Forelimb muscle (tissue), 1 donor: ENCODE results near the gene PIK3CA. TPM values are rescaled to one million over a fixed set of nuclear protein-coding genes. Genes with fewer than 3 reads are reported as not detected.

Experiments
- DNase-seq: peaks from one replicate; pipeline ENCODE4 v3.0.0-alpha.2; 2013; ENCODE audit warnings: low read depth
- polyA plus RNA-seq: library from polyadenylated mRNA; unstranded; fragments of 120-200 nt; gene quantifications from one replicate; pipeline ENCODE4 v1.2.1, GENCODE V29; 2013; ENCODE audit not compliant: insufficient read length

Gene PIK3CA
- polyA plus RNA-seq, 1 donor: 22.8 TPM

DNA sequence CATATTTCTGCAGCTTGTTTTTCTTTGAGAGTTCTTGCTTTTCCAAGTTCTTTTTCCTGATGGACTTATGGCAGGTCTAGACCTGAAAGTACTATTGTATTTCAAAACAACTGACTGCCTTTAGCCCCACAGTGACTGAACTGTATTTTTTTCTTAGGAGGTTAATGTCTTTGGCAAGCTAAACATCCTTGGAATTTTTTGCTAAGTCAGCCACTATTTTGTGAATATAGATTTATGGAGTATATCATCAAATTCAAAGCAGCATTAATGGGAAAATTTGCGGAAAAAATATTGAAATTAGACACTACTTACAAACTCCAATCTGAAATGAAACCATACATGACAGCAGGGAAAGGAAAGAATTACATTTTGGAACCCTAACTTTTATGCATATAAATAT, 8.6 kb downstream of the PIK3CA start:
- no peak for DNase-seq

DNA sequence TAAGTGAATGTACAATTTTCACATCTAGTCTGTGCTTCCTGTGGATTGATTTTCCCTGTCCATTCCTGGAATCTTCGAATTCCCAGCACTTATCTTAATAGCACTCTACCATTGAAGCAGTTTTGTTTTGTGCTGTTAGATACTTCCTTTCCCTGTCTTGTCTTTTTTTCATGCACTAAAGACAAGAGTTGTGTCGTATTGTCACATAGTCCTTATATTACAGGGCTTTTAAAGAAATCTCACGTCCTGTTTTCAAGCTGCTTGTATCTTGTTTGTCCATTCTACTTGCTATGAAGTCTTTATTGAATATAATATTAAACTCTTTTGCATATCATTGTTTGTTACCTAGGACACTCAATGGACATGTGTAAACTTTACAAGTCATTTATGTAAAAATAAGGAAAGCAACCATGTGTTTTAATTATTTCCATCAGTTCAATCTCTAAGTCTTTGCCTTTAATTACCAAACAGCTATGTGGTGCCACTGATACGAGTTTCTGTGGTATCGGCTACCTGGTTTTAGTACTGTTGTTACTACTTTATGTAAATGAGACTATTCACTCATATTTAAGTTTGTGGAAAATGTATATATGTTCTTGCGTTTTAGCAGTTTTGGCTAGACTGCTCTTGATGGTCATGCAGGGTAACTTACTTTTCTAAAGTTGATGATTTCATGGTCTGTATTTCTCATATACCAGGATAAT, 10.3 kb downstream of the PIK3CA start:
- DNase-seq: no peak

DNA sequence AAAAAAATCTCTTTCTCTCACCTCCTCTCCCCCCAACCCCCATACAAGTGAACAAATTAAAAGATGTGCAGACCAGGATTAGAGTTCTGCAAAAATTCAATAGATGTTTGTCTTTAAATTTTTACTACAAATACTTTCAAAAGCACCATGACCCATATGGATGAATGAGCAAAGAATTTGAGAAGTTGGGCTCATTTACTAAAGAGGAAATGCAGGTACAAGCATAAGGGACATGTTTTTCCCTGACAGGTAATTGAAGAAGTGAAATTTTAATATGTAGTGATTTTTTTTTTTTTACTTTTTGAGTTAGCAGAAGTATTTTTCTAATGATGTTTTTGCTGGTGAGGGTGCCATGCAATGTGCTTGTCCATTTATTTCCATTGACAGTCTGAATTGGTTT, 15.3 kb downstream of the PIK3CA start:
- DNase-seq: no peak

DNA sequence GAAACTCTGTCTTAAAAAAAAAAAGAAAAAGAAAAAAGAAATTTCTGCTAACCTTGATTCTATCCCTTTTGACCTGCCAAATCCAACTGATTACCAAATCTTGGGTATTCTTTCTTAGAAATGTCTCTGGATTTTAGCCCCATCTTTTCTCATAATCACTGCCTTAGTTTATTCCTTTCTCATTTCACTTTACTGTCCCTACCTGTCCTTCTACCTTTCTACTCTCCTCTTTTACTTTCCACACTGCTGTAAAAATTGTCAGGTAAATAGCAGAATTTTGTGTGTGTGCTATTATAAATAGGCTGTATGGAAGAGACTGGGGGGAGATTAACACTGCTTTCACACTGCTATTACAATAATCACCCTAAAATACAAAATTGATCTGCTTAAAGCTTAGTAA, 16.7 kb downstream of the PIK3CA start:
- DNase-seq: no peak

DNA sequence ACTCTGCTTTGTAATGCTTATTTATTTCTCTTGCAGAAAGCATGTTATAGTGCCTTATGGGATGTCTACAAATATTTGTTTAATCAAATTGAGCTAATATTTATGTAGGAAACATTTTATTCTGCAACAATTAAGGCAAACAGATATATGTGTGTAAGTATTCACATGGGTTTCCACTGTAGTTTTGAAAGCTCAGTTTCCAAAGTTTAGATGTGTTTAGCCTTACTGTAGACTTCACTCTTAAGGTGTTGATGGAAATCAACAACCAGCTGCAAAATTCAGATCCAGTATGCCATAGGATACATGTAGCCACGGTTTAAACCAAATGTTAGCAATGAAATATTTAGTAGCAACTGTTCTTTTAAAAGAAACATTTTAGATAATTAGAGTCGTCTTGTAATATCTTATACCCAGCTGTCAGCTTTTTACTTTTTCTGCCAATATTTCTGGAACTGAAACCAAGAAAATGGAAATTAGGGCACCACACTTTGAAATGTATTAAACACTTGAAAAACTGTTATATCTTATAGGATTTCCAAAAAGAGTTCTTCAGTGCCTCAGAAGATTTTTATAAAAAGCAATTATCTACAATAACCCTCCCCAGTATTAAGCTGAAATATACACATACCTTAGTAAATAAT, 18.5 kb downstream of the PIK3CA start:
- no peak for DNase-seq

DNA sequence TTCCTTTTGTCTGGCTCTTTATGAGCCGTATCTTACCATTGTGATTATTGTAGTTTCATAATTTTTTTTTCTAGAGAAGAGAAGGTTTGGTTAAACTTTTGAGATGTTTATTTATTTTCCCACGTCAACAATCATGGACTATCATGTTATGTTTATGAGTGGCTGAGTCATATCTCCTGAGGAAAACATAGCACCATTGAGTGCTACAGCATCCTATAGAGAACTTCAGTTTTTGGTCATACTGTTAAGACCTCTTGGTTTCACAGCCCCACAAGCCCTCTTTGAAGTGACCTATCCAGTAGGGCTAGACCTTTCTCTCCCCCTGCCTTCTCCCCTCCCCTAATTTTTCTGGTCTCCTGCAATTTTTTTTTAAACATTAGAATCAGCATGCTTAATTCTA, 20.8 kb downstream of the PIK3CA start:
- DNase-seq: no peak

DNA sequence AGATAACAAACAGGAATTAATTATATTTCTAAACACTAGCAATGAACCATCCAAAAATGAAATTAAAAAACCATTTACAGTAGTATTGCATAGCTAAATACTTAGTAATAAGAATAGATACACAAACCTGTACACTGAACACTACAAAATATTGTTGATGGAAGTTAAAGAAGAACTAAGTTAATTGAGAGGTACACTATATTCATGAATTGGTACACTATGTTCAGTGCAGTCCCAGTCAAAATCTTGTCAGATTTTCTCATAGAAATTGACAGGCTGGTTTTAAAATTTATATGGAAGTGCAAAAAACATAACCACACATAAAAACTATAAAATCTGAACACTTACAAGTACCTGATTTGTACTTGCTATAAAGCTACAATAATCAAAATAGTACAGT, 24.4 kb downstream of the PIK3CA start:
- no peak for DNase-seq

DNA sequence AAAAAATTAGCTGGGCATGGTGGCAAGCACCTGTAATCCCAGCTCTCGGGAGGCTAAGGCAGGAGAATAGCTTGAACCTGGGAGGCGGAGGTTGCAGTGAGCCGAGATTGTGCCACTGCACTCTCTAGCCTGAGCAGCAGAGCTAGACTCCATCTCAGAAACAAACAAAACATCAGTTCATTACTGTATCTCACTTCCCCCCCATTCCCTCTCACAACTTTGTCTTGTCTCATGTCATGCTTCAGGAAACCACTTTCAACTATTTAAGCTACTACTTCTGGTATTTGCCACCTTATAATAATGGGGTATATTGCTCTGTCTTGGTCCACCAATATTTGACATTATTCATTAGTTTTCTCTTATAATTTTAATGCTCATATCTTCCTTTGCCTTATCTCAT, 26.2 kb downstream of the PIK3CA start:
- no peak for DNase-seq

DNA sequence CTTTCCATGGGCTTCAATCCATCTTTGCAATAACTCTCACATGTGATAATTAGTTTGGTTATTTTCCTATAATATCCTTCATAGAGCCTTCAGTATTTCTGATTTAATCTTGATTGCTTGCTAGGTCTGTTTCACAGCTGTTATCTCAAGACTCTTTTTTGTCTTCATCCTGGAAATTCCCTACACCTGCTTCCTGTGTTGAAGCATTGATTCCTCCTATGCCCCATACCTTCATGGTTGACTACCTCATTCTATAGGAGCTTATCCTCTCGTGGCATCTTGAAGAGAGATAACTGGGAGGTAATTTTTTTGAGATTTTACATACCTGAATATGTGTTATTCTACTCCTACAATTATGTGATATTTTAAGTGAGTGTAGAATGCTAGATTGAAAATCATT, 26.7 kb downstream of the PIK3CA start:
- no peak for DNase-seq

DNA sequence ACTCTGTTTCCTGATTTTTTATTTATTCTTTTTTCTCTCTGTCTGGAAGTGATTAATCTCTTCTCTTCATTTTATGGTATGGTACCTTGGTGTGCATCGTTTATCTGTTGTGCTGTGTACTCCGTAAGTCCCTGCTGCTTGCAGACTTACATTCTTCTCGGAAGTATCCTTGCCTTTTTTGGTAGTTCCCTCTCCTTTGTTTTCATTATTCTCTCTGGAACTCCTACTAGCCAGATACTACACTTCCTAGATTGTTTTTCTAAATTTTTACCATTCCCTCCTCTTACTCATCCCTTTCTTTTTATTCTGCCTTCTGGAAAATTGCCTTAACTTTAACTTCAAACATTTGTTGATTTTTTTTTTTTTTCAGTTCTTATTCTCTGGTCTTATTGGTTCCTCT, 27.2 kb downstream of the PIK3CA start:
- DNase-seq: no peak

DNA sequence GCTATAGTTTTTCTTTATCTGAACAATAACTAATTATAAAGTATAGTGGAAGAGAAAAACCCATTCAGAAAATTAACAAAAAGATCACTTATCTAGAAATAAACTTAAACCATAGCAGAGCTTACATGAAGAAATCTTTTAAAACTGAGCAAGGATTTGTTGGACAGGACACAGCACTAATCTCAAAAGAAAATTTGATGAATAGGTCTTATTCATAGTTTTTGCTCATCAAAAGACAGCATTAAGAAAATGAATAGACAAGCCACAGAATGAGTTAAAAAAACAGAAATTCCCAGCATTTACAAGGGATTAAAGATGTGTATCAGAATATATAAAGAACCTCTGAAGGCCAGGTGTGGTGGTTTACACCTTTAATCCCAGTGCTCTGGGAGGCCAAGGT, 29.5 kb downstream of the PIK3CA start:
- no peak for DNase-seq

DNA sequence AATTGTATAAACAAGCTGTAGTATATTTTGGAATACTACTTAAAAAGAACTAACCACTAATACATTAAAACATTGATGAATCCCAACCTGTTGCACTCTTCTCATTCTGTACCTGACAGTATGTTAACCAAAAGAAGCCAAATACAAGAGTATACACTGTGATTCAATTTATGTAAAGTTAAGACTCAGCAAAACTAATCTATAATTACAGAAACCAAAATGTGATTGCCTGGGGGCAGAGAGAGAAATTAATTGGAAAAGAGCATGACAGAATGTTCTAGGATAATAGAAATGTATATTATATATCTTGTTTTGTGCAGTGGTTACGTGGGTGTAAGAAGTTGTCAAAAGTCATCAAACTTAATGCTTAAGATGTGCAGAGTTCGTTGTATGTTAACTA, 31.1 kb downstream of the PIK3CA start:
- no peak for DNase-seq

DNA sequence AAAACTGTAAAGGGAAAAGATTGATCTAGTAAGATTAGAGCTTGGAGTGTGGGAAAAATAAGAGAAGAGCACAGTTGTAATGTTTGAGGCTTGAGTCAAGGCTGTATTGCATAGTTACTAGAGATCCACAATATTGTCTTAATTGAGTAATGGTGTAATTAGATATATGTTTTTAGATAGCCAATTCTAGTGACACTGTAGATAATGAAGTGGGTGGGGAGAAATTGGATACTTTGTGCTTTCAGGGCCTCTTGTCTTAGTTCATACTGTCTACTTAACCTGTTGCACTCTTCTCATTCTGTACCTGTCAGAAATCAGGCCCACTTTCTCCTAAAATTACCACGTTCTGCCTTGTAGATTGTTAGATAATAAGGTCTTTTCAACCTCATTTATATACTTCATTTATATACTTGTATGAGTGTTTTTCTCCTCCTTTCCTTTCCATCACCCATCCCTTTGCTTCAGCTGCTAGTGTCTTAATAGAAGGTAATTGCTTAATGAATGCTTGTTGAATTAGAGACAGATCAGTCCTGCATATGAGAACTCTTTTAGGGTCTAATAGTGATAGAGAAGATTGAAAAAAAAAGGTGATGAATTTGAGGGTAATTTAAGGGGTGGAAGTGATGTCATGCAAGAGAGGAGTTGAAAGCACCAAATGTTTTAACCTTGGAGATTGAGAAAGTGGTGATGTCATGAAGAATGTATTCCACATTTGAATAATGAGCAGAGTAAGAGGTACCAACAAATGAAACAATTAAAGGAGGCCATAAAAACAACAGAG, 32.0 kb downstream of the PIK3CA start:
- no peak for DNase-seq

DNA sequence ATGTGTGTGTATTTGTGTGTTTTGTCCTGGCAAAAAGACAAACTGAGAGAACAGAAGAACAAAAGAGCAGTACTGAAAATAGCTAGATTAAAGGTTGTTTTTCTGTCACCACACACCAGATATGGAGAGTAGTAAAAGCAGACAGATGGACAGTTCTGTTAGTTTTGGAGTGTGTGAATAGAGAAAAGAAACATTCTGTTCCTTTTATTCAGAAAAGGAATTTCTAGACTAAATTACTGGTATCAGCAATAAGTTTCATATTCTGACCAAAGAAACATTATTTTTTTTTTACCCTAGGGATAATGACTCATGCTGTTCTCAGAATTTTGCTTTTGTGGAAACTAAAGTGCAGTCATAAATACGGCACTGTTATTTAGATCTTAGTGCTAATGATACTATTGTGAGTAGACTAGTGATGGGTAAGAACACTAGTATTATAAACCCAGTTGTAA, 32.9 kb downstream of the PIK3CA start:
- peak; percentile 59 for DNase-seq

DNA sequence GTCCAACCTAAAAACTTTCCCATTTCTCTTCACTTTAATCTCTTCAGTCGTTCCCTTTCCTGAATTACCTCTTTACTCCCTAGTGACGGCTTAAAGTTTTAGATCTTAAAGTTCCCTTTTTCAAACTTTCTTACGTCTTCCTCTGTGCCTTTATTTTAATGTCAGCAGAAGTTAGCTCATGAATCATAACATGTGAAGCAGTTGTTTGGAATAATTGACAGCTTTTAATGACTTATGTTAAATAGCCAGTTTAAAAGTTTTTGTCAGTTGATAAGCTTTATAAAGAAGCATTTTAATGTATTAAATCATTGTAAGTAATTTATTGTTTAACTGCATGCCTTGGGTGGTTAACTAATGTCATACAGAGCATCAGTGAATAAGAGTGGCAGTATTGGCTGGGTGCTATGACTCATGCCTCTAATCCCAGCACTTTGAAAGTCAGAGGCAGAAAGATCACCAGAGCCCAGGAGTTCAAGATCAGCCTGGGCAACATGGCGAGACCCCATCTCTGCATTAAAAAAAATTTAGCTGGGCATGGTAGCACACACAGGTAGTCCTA, 33.9 kb downstream of the PIK3CA start:
- DNase-seq: no peak

DNA sequence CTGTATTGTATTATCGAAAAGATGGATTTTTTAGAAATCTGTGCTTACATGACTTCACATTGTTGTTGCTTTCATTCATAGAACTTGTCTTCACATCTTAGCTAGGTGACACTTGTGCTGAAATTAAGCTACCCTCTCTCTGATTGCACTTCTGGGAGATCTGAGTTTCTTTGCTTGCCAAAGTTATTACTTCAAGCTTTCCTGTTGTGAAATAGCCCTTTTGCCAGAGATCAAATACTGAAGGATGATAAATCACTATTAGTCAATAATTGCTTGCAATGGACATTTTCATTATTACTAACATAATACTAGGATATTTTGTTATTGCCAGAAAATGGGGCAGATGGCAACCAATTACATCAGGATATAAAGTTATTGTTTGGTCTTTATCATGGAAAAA, 34.7 kb downstream of the PIK3CA start:
- no peak for DNase-seq

DNA sequence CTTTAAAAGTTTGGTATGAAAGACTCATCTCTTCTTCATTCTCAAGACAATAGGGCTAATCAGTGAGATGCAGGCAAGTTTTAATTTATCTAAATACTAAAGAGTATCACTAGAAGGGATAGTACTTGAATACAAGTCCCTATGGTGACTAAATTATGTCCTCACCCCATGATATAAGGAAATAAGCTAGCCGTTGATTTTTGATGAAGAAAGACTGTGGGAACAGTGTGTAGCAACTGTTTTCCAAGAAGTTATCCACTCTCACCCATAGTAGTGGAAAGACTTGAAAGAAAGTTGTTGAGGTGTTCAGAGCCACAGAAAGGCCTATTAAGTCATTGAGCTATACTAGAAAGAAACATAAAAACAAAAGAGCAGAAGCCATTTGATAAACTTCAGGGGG, 36.7 kb downstream of the PIK3CA start:
- no peak for DNase-seq

DNA sequence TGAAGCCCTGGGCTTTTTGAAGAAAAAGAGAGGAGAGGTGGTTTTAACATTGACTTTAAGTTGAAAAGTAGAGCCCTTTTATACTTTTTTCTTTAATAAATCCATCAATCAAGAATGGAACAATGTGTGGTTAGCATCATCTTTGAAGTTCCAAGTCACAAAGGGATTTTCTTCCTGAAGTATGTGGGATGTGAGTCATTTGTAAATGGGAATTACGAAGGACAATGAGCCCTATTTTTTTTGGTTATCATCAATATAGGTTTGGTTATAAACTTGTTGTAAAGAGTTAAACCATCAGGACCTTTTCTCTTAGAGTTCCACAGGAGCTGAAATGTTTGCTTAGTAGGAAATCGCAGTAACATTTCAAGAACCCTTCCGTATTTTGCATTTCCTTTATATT, 38.3 kb downstream of the PIK3CA start:
- no peak for DNase-seq

DNA sequence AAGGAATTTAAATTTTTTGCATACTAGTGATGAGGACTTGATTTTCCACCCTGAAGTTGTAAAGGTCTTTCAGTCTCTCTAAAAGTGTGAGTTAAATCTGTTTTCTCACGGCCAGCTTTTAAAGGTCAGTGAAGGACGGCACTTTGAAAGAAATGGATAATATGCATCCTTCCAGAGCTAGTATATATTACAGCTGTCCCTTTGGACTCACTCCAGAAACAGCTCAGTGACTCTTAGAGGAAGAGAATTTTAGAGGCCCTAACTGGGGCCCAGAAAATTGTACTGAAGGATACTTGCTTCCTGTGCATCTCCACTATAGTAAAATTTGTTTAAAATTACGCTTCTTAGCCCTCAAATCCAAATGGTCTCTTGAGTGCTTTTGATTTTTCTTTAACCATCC, 41.6 kb downstream of the PIK3CA start:
- peak; percentile 86 for DNase-seq

DNA sequence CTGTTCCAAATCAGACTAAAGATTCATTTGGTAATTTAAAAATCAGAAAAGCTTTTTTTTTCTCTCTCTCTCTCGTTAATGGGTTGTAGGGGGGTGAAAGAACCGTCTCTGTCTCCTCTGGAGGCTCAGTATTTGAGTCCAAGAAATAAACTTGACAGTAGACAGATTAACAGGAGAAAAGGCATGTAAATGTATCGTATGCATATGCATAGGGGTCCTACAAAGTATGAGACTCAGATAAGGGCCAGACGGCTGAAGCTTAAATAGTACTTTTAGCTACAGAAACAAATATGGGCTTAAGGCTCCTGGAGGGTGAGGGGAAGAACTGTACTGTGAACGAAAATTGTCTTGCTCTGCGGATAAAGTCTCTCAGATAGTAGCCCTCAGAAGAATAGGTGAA, 42.4 kb downstream of the PIK3CA start:
- no peak for DNase-seq

DNA sequence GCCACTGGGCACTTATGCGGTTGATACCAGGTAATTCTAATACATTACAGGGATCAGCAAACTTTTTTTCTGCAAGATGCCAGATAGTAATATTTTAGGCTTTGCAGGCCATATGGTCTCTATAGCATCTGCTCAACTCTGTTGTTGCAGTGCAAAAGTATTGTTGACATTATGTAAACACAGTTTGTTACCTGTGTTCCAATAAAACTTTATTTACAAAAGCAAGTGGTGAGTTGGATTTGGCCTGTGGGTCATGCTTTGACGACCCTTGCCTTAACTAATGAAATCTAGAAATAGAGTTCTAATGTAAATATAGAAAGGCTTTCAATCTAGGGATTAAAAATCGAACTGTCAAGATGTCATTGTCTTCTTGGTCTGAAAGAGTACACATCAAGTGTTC, 44.4 kb downstream of the PIK3CA start:
- no peak for DNase-seq

DNA sequence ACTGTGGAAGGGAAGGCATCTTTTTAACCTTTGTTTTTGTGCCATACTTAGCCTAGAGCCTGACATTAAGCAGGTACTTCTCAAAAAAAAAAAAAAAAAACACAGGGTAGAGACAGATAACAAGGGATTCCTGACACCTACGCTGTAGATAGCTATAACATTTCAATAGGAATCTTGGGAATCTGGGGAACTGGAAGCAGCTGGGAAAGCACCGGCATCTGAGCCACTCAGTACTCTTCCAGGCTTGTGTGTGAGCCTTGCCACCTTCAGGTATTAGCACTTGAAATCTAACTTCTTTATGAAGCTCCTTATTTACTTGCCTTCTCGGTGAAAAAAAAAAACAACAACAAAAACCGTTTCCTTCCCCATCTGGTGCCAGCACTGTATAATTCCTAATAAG, 46.8 kb downstream of the PIK3CA start:
- DNase-seq: no peak

DNA sequence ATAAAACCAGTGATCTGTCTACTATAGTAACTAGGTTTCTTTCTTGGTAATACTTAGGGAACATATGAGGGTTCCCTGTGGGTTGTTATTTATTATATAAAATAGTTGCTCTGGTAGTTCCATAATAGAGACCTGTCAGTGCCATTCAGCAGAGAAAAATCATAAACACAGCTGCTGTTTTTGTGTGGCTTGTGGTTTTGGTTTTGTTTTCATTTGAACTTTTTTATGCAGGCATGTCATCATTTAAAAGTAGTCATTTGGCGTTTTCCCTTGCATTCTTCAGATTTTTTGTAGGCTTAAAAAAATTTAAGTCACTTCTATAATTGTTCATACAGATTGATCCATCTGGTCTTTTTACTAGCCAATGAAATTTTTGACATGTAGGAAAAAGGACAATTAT, 47.9 kb downstream of the PIK3CA start:
- DNase-seq: no peak
